Measurements from ENCODE around the gene SLC1A4.
"Not testable (repeated sequence)": the region's sequence is repeated elsewhere in the genome, so short reads cannot be mapped to it uniquely, and the experiment has no call there.

SLC1A4 gene

GRCh38 chr2:64966017-64966416 is 23.2 kb upstream of the SLC1A4 start:
- no peak for DNase-seq

- DNase-seq = no peak
Measured at GRCh38 chr2:64966839-64967238, 22.4 kb upstream of the SLC1A4 start.

GRCh38 chr2:64967601-64968000 is 21.6 kb upstream of the SLC1A4 start:
- no peak for DNase-seq

- DNase-seq = not testable (repeated sequence)
Measured at GRCh38 chr2:64969086-64969485, 20.1 kb upstream of the SLC1A4 start.

- no peak for DNase-seq
Measured at GRCh38 chr2:64970495-64970894, 18.7 kb upstream of the SLC1A4 start.

- DNase-seq = no peak
Measured at GRCh38 chr2:64972426-64972825, 16.8 kb upstream of the SLC1A4 start.

- no peak for DNase-seq
Measured at GRCh38 chr2:64972876-64973275, 16.3 kb upstream of the SLC1A4 start.

- peak; percentile 20 for DNase-seq
Measured at GRCh38 chr2:64975232-64975821, 13.9 kb upstream of the SLC1A4 start.

- no peak for DNase-seq
Measured at GRCh38 chr2:64976276-64976675, 12.9 kb upstream of the SLC1A4 start.

- DNase-seq = no peak
Measured at GRCh38 chr2:64978514-64979268, 10.5 kb upstream of the SLC1A4 start.

GRCh38 chr2:64979744-64980143 is 9.5 kb upstream of the SLC1A4 start:
- DNase-seq = no peak

GRCh38 chr2:64980183-64980582 is 9.0 kb upstream of the SLC1A4 start:
- no peak for DNase-seq

- no peak for DNase-seq
Measured at GRCh38 chr2:64982311-64982857, 6.8 kb upstream of the SLC1A4 start.

- no peak for DNase-seq
Measured at GRCh38 chr2:64982932-64983331, 6.3 kb upstream of the SLC1A4 start.

- DNase-seq = no peak
Measured at GRCh38 chr2:64985447-64985846, 3.8 kb upstream of the SLC1A4 start.

GRCh38 chr2:64987001-64987955 is 1.9 kb upstream of the SLC1A4 start:
- no peak for DNase-seq

GRCh38 chr2:64987956-64988419 is 1.2 kb upstream of the SLC1A4 start:
- DNase-seq = no peak

GRCh38 chr2:64988420-64989125 is 626 bp upstream of the SLC1A4 start:
- no peak for DNase-seq

- DNase-seq = no peak
Measured at GRCh38 chr2:64989982-64990614, 899 bp downstream of the SLC1A4 start.

- no peak for DNase-seq
Measured at GRCh38 chr2:64990876-64991275, 1.7 kb downstream of the SLC1A4 start.

- DNase-seq = no peak
Measured at GRCh38 chr2:64992218-64992617, 3.0 kb downstream of the SLC1A4 start.

- DNase-seq = no peak
Measured at GRCh38 chr2:64992990-64993389, 3.8 kb downstream of the SLC1A4 start.

All from GOT3 (cell line).